Endothelial cell of umbilical vein (primary cell): Measurements from ENCODE around the gene DGKI. TPM values are rescaled to one million over a fixed set of nuclear protein-coding genes. Genes with fewer than 3 reads are reported as not detected.

ENCODE experiments used
- BruUV-seq: library from RNA; stranded (reverse); fragments of 400-500 nt; replicated peaks from 2 replicates; lab custom pipeline; 2021; lab: Mats Ljungman, UMichigan
- CTCF ChIA-PET: fragments of 300-600, 350-600 bp; sonication (Branson Sonifier 250); formaldehyde crosslinking; loops from one replicate; lab custom pipeline; 2021; ENCODE audit warnings: antibody characterized with exemption, inconsistent platforms; lab: Charles Lee
- POLR2A ChIA-PET: fragments of 300-600, 350-600 bp; sonication (Branson Sonifier 250); formaldehyde crosslinking; loops from one replicate; lab custom pipeline; 2021; ENCODE audit warnings: antibody characterized with exemption, inconsistent platforms; lab: Charles Lee
- DNase-seq: peaks from one replicate; pipeline ENCODE4 v3.0.0-alpha.2; 2011; ENCODE audit warnings: low read depth, low spot score
- FAIRE-seq: peaks from 2 replicates; lab custom pipeline; 2011; peaks lifted over from hg19 to GRCh38; lab: Jason Lieb, UNC
- H2AFZ ChIP-seq: 2 replicates; pipeline ENCODE4 v1.6.0; 2012; ENCODE audit warnings: low read depth, low read length, control low read depth, inconsistent platforms
- H3K27ac ChIP-seq: 2 replicates; pipeline ENCODE4 v1.5.1; 2011; ENCODE audit warnings: low read depth, mild to moderate bottlenecking, control low read depth, low read length, moderate library complexity; ENCODE audit not compliant: insufficient read depth
- H3K27me3 ChIP-seq, 2 experiments: 2 replicates each; pipeline versions ENCODE4 v1.6.0 to v1.6.1; 2011; ENCODE audit warnings: low read length in 2 of 2, mixed read lengths in 1 of 2; ENCODE audit not compliant: control insufficient read depth in 2 of 2, insufficient read depth in 2 of 2
- H3K36me3 ChIP-seq, 2 experiments: 2 replicates in 1 of 2; 3 replicates in 1 of 2; pipeline ENCODE4 v1.5.1; 2011; ENCODE audit warnings: low read length in 2 of 2, mild to moderate bottlenecking in 1 of 2, moderate library complexity in 1 of 2; ENCODE audit not compliant: control insufficient read depth in 2 of 2, insufficient read depth in 2 of 2; ENCODE audit errors: extremely low read depth in 1 of 2
- H3K4me1 ChIP-seq: 3 replicates; pipeline ENCODE4 v1.5.1; 2011; ENCODE audit warnings: mild to moderate bottlenecking, low read length; ENCODE audit not compliant: control insufficient read depth, insufficient read depth; ENCODE audit errors: extremely low read depth
- H3K4me2 ChIP-seq: 2 replicates; pipeline ENCODE4 v1.6.1; 2011; ENCODE audit warnings: low read length, control low read depth, mixed read lengths; ENCODE audit not compliant: insufficient read depth
- H3K4me3 ChIP-seq, 3 experiments: fragments of 200-600 bp in 1 of 3; sonication (generic), shearing (Covaris generic) in 1 of 3; replicated peaks in 1 of 3; 2 replicates each; pipeline ENCODE4 v1.5.1; 2011 to 2016; ENCODE audit warnings: control low read depth in 3 of 3, low read length in 3 of 3, mild to moderate bottlenecking in 2 of 3, inconsistent platforms in 1 of 3, low read depth in 1 of 3, moderate library complexity in 1 of 3; ENCODE audit not compliant: insufficient read depth in 1 of 3
- H3K79me2 ChIP-seq: 2 replicates; pipeline ENCODE4 v1.6.0; 2012; ENCODE audit warnings: low read length, inconsistent platforms; ENCODE audit not compliant: control insufficient read depth, insufficient read depth
- H3K9ac ChIP-seq: replicated peaks from 2 replicates; pipeline ENCODE3; 2011; ENCODE audit warnings: low read length, control low read depth; ENCODE audit not compliant: insufficient read depth; ENCODE audit errors: extremely low read depth
- H3K9me1 ChIP-seq: replicated peaks from 3 replicates; pipeline ENCODE4 v1.6.0; 2011; ENCODE audit warnings: mild to moderate bottlenecking, low read length; ENCODE audit not compliant: control insufficient read depth, insufficient read depth; ENCODE audit errors: extremely low read depth
- H3K9me3 ChIP-seq: replicated peaks from 2 replicates; pipeline ENCODE4 v1.5.1; 2012; ENCODE audit warnings: low read length, inconsistent platforms; ENCODE audit not compliant: control insufficient read depth, insufficient read depth
- H4K20me1 ChIP-seq: replicated peaks from 2 replicates; pipeline ENCODE3; 2011; ENCODE audit warnings: mild to moderate bottlenecking, low read length; ENCODE audit not compliant: control insufficient read depth, insufficient read depth; ENCODE audit errors: extremely low read depth
- EZH2 ChIP-seq: IDR thresholded peaks from 2 replicates; pipeline ENCODE4 v1.6.1; 2012; ENCODE audit warnings: borderline replicate concordance, low read depth, mild to moderate bottlenecking, moderate library complexity, low read length, inconsistent platforms; ENCODE audit not compliant: severe bottlenecking
- FOS ChIP-seq: IDR thresholded peaks from 2 replicates; pipeline ENCODE4 v1.6.1; 2011; ENCODE audit warnings: mild to moderate bottlenecking, low read length, moderate library complexity, borderline replicate concordance; ENCODE audit not compliant: insufficient read depth
- GATA2 ChIP-seq: IDR thresholded peaks from 2 replicates; pipeline ENCODE4 v1.7.0; 2011; ENCODE audit warnings: low read depth, mild to moderate bottlenecking, moderate library complexity, mixed read lengths, low read length; ENCODE audit not compliant: insufficient read length, insufficient read depth
- JUN ChIP-seq: IDR thresholded peaks from 2 replicates; pipeline ENCODE4 v1.6.1; 2011; ENCODE audit warnings: borderline replicate concordance, low read depth; ENCODE audit not compliant: insufficient read length, insufficient read depth
- MYC ChIP-seq: IDR thresholded peaks from one replicate; pipeline ENCODE4 v1.6.1; 2011; ENCODE audit warnings: mild to moderate bottlenecking, low read depth, low read length
- POLR2A ChIP-seq: IDR thresholded peaks from 2 replicates; pipeline ENCODE4 v1.6.1; 2012; ENCODE audit warnings: low read depth, mild to moderate bottlenecking, control low read depth, low read length
- POLR2AphosphoS5 ChIP-seq: IDR thresholded peaks from 2 replicates; pipeline ENCODE4 v1.6.1; 2012; ENCODE audit warnings: low read depth, mild to moderate bottlenecking, control low read depth, low read length, moderate library complexity; ENCODE audit not compliant: insufficient read depth
- dilution Hi-C: fragments of 300-500 bp; cut with MboI; formaldehyde crosslinking; loops from one replicate; pipeline ENCODE4 v1.15.0; 2019; ENCODE audit warnings: low sequenced_read_pairs; ENCODE audit not compliant: extremely low pct_ligation_motif_present
- intact Hi-C: fragments of 100-400 bp; cut with micrococcal nuclease; formaldehyde crosslinking; loops from one replicate; pipeline ENCODE4 v1.10.0; 2022
- polyA plus RNA-seq, 4 experiments: library from polyadenylated mRNA; depleted of rRNA in 3 of 4; stranded (reverse) in 3 of 4; unstranded in 1 of 4; fragments of >200 nt; gene quantifications; 2 replicates each; pipeline versions ENCODE4 v1.2.1 to v1.2.3, GENCODE V29; 2011 to 2012; ENCODE audit warnings: missing spikeins in 1 of 4
- total RNA-seq: library from RNA; stranded (reverse); gene quantifications from 2 replicates; pipeline ENCODE4 v1.2.3, GENCODE V29; 2021
- TF ChIP-seq, protein P1 (sequence below): IDR thresholded peaks from 2 replicates; pipeline ENCODE4 v1.6.1; 2011; ENCODE audit not compliant: insufficient read depth, insufficient read length
- TF ChIP-seq, protein P2 (sequence below), 2 donors: IDR thresholded peaks; 1 replicate in 1 of 2; 2 replicates in 1 of 2; pipeline ENCODE4 v1.5.1; 2011; ENCODE audit warnings: low read length in 2 of 2, mild to moderate bottlenecking in 2 of 2, moderate library complexity in 2 of 2, control low read depth in 1 of 2, inconsistent platforms in 1 of 2, low read depth in 1 of 2; ENCODE audit not compliant: insufficient read depth in 1 of 2; ENCODE audit errors: extremely low read depth in 1 of 2

The DGKI gene
- total and polyA plus RNA-seq, 2 donors (not counting 3 experiments of a cell fraction or from before 2014, with no cell fraction given), result 0.11 to 0.51 TPM

DNA sequence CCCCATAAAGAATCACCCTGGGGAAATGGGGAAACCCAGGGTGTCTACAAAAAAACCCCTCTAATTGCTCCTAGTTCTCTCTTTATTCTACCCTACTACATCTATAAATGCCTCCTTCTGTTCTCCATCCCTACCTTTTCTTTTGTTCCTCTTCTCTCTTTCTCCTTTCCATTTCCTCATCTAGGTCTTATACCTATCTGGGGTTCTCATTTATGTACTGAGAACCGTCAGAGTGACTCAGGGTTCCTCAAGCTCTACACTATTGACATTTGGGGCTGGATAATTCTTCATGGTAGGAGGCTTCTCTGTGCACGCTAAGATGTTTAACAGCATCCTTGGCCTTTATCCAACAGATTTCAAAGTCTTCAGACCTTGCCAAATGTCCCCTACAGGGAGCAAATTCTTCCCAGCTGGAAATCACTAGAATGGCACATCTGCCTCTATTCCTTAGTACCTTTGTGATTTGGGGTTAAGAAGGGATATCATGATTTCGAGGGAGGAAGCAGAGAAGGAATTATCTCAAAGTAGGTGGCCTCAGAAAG lies 365.9 kb downstream of the DGKI start:
- Histone ChIP-seq H3K79me2 (no peaks in the 10 kb centered on the region), H3K27ac (no peak overlapping the region), H3K9me1 (no peaks in the 10 kb centered on the region), H3K9me3 (no peaks in the 10 kb centered on the region), H4K20me1 (no peaks in the 10 kb centered on the region), H2AFZ (no peak overlapping the region), H3K27me3 (no peaks in the 10 kb centered on the region), H3K4me3 (no peak overlapping the region), H3K4me1 (peaks cover 2% of the 10 kb centered on the region), H3K4me2 (no peak overlapping the region), H3K36me3 (no peaks in the 10 kb centered on the region), H3K9ac (no peak overlapping the region)
- intact Hi-C loops, result no loop called here
- TF ChIP-seq EZH2 (no peak), MYC (no peak), GATA2 (no peak), POLR2AphosphoS5 (no peak), JUN (no peak), FOS (no peak), POLR2A (no peak)
- TF ChIP-seq, protein P1, sequence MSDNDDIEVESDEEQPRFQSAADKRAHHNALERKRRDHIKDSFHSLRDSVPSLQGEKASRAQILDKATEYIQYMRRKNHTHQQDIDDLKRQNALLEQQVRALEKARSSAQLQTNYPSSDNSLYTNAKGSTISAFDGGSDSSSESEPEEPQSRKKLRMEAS, result no peak
- TF ChIP-seq, protein P2, sequence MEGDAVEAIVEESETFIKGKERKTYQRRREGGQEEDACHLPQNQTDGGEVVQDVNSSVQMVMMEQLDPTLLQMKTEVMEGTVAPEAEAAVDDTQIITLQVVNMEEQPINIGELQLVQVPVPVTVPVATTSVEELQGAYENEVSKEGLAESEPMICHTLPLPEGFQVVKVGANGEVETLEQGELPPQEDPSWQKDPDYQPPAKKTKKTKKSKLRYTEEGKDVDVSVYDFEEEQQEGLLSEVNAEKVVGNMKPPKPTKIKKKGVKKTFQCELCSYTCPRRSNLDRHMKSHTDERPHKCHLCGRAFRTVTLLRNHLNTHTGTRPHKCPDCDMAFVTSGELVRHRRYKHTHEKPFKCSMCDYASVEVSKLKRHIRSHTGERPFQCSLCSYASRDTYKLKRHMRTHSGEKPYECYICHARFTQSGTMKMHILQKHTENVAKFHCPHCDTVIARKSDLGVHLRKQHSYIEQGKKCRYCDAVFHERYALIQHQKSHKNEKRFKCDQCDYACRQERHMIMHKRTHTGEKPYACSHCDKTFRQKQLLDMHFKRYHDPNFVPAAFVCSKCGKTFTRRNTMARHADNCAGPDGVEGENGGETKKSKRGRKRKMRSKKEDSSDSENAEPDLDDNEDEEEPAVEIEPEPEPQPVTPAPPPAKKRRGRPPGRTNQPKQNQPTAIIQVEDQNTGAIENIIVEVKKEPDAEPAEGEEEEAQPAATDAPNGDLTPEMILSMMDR (IDR thresholded peaks at IDR 0.05; ENCODE audit: extremely low read depth in 1 of 2, insufficient read depth in 1 of 2, low read depth in 1 of 2, low read length in 2 of 2), result no peak
- FAIRE-seq (no peak), DNase-seq (no peak)
- dilution Hi-C loops, result no loop called here
- ChIA-PET CTCF (no interaction called here), POLR2A (no interaction called here)
- no TSS peak for BruUV-seq
